NOMO-1 treated with DMSO at 0.1 percent for 48 hours (cell line): ENCODE results near the gene SARDH.

Experiments used
- DNase-seq: peaks from one replicate; lab custom pipeline; 2025; ENCODE audit not compliant: unreplicated experiment; lab: John Stamatoyannopoulos, UW

The SARDH gene

GRCh38 chr9:133733796-133734533 lies 4.2 kb downstream of the SARDH start:
- no peak for DNase-seq

- no peak for DNase-seq
Measured at GRCh38 chr9:133733421-133733795, 4.7 kb downstream of the SARDH start.

GRCh38 chr9:133732639-133733408 lies 5.3 kb downstream of the SARDH start:
- DNase-seq: no peak

GRCh38 chr9:133731876-133732638 lies 6.1 kb downstream of the SARDH start:
- no peak for DNase-seq

- no peak for DNase-seq
Measured at GRCh38 chr9:133730994-133731715, 7.0 kb downstream of the SARDH start.

GRCh38 chr9:133729617-133730281 lies 8.4 kb downstream of the SARDH start:
- no peak for DNase-seq

GRCh38 chr9:133728856-133729616 lies 9.1 kb downstream of the SARDH start:
- no peak for DNase-seq

GRCh38 chr9:133727876-133728441 lies 10.2 kb downstream of the SARDH start:
- DNase-seq: no peak

GRCh38 chr9:133727277-133727875 lies 10.8 kb downstream of the SARDH start:
- DNase-seq: no peak

- no peak for DNase-seq
Measured at GRCh38 chr9:133726401-133727276, 11.5 kb downstream of the SARDH start.

- DNase-seq: no peak
Measured at GRCh38 chr9:133725886-133726285, 12.3 kb downstream of the SARDH start.

- DNase-seq: no peak
Measured at GRCh38 chr9:133718563-133719315, 19.4 kb downstream of the SARDH start.

- DNase-seq: no peak
Measured at GRCh38 chr9:133717113-133718031, 20.8 kb downstream of the SARDH start.

GRCh38 chr9:133716564-133717112 lies 21.5 kb downstream of the SARDH start:
- no peak for DNase-seq

GRCh38 chr9:133715866-133716563 lies 22.1 kb downstream of the SARDH start:
- DNase-seq: no peak
